ENCODE measurements around the gene GLRX3.
"Not testable (repeated sequence)": the region's sequence is repeated elsewhere in the genome, so short reads cannot be mapped to it uniquely, and the experiment has no call there.

GLRX3 gene

DNA sequence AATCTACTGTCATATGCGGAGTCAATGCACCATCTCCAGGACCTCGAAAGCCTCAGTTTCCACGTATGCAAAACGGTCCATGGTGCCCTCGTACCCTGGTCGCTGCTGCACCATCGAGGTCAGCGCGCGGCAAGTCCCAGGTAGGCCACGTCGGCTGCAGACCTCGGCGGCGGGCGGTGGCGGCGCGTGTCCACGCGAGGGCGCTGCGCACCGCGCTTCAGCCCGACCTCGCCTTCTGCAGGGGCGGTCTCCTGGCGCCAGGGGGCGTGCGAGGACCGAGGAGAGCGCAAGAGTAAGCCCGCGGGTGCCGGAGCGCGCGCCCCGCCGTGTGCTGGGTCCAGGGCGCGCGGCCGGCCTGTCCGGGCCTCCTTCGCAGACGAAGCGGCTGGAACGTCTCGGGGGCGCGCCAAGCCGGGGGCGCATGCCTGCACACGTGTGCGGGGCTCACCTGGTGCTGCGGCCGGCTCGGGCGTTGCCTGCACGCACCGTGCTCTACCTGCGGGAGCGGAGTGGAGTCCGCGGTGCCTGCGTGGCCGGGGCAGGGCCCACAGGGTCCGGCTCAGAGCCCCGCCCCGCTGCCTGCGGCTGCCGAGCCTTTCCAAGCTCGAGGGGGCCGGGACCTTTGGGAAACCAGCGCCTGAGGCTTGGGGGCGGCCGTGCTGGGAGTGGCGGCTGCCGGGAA lies 54.0 kb downstream of the GLRX3 start:
- DNase-seq = peak; percentile 85 to 96 (median 92)

DNA sequence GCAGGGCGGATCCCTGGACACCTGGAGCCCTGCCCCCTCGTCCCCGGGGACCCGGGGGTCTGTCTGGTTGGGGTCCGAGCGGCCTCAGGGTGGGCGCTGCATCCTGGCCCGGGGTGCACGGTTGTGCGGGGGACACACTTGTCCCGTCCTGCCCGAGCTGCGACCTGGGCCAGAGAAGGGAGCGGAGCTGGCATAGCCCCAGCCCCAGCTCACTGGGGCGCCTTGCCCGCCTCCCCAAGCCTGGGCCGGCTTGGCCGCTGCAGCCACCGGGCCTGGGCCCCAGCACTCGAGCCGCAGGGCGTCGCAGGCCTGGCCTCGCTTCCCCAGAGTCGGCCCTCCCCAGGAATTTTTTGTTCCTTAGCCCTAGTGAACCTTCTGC lies 54.5 kb downstream of the GLRX3 start:
- DNase-seq = no peak

DNA sequence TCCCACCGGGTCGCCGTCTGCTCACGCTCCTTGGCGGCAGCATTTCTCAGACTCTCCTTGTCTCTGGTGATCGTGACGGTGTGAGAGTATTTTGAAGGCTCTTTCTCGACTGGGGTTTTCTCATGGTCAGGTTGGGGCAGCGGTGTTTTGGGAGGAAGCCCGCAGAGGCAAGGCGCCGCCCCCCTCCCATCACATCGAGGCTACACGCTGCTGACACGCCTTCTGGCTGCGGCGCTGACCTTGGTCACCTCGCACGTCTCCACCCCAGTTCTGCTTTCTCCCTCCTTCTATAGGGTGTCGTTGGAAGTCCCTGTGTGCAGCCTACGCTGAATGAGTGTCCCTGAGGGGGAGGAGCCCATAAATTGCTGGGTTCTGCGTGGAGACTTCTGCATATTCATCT lies 55.2 kb downstream of the GLRX3 start:
- DNase-seq = peak in 2 of 4 experiments; percentile 10 to 36

DNA sequence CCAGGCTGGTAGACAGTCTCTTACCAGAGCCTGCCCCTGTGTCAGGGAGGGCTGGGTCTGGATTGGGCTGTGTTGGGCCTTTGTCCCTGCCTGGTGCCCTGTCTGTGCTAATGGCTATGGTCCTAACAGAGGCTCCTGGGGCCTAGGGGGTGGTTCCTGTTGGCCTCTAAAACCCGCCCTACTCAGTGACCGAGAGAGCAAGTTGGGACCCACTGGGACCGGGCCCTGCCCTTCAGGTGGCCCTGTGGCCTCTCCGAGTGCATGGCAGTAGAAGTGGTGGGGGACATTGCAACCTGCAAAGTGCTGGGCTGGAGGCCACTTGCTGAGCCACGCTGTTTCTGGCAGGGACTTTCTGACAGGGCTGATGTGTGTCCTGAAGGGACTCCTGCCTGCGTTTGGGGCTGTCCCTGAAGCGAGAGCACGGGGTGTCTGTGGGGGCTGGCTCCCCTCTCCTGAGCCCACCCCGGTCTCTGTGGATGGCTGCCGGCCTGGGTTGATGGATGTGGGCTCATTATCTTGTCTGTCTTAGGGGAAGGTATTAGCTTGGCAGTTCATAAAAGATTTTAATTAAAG lies 56.2 kb downstream of the GLRX3 start:
- no peak for DNase-seq

DNA sequence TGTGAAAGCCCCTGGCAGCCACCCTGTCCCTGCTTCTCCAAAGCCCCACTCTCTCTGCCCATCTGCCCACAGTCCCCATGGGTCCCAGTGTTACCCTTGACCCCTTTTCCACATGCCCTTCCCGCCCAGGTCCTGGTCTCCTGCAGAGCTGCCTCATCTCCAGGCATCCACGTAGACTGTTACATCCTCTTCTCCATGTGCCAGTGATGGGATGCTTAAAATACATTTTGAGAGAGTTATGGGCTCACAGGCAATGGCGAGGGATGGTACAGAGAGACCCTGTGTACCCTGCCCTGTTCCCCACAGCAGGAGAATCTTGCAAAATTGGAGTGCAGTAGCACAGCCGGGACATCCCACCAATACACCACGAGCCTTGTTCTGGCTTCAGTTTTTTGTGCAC lies 56.8 kb downstream of the GLRX3 start:
- no peak for DNase-seq

DNA sequence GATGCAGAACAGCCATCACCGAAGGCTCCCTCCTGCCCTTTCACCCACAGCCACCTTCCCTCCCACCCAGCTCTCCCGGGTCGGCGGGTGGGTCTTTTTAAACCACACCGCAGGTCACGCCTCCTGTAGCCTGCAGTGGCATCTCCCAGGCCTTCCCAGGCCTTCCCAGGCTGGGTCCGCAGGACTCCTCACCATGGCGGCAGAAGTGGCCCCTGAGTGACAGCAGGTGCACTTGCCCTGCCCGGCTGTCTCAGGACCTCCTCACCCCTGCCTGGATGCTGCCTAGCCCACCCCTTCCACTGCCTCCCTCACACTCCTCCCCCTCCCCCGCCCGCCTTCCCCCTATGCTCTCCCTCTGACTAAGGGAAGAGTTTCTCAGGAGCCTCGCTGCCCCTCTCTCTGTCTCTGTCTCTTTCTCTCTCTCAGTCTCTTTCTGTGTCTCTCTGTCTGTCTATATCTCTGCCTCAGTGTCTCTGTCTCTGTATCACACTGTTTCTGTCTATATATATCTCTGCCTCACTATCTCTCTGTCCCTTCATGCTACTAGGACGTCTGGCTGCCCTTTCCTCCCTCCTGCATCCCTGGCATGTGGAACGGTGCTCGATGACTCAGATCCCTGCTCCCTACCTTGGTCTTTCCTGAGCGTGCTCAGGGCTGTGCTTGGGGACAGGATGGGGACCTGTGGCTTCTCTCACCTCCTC lies 57.5 kb downstream of the GLRX3 start:
- DNase-seq = no peak

DNA sequence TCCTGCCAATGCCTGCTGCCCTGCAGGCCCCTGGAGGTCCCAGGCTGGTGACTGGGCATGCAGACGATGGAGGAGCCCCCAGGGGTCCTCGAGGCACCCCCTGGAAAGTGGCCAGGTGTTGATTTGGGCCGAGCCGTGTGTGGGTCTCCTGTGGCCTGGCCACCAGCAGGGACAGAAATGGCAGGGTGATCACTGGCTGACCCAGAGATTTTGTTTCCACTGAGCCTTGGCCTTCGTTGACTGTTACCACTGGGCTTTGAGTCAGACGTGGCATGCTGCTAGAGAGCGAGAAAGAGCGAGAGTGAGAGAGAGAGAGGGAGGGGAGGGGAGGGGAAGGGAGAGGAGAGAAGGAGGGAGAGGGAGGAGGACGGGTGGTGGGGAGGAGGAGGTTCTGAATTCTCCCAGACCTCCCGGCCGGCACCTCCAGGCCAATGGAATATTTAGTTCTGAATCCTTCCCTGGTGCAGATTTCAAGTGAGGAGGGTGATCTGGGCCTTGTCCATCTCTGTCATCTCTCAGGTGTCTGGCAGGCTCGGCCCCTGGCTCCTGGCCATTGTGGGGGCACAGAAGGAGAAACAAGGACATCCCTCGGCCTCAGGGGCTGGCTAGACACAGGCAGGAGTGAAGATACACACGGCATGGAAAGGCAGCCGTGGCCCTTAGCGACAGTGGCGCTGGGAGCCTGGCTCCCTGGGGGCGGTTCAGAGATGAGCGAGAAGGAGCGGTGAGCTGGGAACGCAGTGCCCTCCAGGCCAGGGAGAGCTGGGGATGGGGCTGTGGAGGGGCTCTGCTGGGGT lies 58.2 kb downstream of the GLRX3 start:
- no peak for DNase-seq

DNA sequence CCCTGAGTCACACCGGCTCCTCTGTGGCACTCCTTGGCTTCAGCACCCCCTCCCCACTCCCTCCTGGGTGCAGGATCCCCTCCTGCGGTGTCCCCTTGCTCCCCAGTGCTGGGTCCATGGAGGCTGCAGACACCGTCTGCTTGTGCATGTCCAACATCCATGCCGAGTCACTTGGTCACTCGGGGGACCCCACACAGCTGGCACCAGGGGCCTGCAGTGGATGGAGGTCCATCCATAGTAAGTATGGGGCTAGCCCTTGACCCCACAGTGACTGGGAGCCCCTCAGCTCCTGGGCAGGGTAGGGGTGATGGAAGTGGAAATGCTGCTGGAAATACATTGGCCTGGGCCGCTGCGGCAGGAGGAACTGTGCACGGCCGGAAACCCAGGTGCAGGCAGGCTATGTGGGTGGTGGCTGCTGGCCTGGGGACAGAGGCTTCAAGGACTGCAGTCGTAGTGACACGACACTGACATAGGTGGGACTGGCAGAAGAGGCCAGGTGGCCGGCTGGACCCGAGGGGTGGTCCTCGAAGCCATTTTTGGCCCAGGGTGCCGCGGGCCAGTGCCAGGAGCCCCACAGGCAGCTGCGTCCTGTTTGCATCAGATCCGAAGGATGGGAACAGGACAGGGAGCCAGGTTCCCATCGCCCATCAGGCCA lies 58.9 kb downstream of the GLRX3 start:
- DNase-seq = no peak

DNA sequence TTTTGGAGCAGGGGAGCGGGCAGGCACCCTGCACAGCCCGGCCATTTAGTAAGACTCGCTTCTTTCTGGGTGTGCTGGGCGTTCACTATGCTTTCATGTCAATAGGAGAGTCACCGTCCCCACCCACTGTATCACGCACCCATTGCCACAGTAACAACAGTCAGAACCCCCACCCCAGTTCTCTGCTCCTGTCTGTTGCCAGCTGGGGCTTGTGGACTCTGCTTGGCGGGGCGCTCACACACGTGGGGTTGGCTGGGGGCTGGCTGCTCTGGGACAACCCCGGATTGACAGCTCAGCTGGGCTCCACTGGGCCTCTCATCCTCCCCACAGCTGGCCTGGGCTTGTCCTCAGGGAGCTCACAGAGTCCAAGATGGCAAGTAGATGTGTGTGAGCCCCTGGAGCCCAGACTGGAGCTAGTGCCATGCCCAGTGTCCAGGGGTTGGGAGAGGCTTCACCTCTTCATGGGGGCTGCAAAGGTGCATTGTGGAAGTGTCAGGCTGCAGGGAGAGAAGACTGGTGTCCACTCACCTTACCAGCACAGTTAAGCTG lies 59.6 kb downstream of the GLRX3 start:
- DNase-seq = no peak

DNA sequence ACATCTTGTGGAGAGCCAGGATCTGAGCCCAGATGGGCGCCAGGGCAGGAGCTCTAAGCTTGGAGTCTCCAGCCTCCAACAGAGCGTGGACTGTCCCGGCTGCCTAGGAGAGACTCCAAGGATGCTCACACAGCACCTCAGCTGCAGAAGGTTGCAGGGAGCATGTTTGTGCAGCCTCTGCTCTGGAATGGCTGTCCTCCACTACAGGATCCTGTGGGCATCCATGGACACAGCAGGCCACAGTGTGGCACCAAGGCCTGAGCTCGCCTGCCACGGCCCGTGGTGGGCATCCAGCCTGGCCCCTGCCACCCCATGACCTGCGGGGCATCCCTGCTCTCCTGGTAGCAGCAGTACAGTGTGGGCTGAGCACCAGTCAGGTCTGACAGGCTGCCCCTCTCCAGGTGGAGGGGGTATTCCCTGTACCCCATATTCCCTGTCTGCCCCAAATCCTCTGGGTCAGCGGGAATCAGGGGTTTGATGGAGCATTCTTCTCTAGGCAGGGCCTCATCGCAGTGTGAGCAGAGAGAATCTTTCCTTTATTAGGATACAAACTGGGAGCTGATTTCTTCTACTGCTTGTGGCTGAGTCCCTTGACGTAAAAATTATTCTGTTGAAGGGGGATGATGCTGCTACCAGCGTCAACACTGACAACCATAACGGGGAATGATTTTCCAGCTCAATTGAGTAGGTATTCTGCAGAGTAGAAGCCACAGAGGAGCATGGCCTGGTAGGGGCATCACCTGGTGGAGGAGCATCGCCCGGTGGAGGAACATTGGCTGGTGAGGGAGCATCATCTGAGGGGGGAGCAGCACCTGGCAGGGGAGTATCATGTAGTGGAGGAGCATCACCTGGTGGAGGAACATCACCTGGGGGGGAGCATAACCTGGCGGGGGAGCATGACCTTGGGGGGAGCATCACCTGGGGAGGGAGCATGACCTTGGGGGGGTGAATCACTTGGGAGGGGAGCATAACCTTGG lies 60.6 kb downstream of the GLRX3 start:
- DNase-seq = no peak

DNA sequence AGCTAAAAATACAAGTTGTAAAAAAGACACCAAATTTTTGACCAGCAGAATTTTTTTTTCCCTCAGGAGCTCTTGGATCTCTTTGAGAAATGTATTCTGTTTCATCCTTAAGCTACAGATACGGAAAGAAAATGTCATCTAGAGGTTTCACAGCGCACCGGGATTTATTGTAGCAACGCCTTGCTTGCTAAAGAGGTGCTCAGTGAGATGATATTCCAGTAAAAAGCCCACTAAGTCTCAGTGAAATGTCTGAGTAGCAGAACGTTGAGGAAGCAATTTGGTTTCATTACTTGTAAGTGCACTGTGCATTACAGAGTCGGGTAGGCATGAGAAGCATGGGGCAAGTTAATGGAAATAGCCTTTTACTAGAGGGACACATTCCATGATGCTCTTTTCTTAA lies 62.5 kb downstream of the GLRX3 start:
- no peak for DNase-seq

DNA sequence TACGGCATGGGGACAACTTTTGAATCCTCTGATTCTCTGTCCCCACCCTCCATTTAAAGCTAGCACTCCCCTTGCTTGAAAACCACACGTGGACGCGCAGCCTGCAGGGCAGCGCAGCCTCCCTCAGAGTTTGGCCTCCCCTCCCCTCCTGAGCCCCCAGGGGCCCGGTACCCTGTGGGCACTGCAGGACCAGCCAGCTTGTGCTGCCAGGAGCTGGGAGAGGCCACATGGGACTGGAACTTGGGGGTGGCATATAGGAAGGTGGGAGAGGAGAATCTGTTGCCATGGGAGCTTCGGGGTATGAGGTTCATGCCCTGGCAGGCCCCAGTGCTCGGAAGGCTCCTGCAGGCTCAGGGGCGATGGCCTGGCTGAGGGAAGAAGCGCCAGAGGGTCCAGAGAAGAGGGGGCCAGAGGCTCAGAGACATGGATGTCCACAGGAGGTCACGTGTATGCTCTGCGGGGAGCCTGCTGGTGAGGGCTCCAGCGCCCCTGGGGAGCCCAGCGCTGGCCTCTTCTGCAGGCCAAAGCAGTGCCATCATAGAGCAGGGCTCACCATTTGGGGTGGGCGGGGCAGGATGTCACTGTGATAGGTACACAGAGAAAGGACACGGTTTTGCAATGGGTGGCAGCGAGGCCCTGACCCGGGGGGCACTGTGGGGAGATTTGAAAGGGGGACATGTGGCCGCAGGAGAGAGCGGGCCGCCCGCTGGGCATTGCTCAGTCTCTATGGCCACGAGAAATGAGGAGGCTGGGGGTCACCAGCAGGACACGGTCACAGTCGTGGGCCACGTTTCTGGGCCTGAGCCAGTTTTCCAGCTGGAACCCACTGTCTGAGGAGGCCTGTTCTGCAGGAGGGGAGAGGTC lies 64.2 kb downstream of the GLRX3 start:
- DNase-seq = no peak

DNA sequence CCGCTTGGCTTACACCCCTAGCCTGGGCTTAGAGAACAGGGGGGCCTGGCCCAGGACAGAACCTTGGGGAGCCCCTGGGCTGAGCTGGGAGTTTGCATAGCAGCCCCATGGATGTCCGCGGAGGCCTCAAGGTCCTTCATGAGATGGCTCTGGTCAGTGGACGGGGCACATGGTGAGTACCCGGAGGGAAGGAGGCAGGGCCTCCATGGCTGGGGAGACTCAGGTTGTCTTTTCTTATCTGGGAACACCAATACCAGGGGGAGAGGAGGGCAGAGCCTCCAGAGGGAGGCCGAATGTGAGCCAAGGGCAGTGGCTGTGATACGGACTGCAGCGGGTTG lies 64.8 kb downstream of the GLRX3 start:
- no peak for DNase-seq

DNA sequence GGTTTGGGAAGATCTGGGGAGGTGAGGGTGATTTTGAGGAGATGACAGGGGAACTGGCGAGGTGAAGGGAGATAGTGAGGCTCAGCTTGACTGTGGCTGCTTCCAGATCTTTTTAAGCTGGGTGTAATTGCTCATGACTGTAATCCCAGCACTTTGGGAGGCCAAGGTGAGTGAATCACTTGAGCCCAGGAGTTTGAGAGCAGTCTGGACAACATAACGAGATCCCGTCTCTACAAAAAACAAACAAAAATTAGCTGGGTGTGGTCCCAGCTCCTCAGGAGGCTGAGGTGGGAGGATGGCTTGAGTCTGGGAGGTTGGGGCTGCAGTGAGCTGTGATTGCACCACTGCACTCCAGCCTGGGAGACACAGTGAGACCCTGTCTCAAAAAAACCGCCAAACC lies 66.0 kb downstream of the GLRX3 start:
- not testable (repeated sequence) for DNase-seq

DNA sequence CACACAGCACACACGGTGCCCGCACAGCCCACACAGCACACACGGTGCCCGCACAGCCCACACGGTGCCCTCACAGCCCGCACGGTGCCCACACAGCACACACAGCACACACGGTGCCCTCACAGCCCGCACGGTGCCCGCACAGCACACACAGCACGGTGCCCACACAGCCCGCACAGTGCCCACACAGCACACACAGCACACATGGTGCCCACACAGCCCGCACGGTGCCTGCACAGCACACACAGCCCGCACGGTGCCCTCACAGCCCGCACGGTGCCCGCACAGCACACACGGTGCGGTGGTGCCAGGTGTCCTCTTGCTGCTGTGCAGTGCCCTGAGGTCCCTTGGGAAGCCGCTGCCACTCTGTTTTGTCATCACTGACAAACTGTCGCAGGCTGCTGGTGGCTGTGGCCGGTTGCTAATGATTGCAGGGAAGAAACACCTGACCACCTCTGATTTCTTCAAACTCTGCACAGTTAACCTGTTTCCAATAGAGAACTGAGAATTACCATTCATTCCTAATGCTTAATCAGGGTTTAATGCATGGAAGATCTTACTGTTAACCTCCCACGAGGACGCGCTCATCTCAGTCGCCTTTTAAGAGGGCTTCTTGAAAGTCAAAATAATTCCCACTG lies 66.9 kb downstream of the GLRX3 start:
- no peak for DNase-seq

DNA sequence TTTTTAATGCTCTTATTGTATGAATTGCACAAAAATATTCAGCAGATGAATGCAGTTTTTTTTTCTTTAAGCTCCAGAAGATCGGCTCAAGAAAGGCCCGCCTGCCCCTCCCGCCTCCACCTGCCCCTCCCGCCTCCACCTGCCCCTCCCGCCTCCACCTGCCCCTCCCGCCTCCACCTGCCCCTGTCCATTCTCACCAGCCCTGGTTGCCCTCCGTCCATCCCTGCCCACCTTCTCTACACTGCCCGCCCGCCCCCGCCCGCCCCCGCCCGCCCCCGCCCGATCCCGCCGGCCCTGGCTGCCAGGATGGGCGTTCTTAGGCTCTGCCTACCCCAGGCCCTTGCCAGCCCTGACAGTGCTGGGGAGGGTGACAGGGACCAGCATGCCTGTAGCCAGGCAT lies 67.4 kb downstream of the GLRX3 start:
- DNase-seq = no peak

DNA sequence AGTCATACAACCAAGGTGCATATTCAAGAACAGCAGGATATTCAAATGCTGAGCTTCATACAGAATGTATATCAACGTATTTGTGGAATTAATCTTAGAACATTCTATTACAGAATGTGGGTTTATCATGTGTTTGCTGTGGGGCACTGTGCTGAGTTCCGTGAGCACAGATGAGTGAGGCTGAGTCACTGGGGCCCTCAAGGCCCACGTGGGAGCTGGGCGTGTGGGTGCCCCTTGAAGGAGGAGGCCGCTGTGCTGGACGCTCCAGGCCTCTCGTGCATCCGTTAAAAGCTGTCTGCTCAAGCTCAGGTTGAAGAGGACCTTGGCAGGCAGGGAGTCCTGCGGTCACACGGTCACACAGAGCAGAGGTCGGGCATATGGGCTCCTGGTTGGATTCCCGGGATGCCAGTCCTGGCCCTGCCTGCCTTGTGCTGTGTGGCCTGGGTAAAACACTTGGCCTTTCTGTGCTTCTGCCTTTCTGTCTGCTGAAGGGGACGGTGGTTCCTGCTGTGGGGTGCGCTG lies 70.1 kb downstream of the GLRX3 start:
- DNase-seq = no peak

DNA sequence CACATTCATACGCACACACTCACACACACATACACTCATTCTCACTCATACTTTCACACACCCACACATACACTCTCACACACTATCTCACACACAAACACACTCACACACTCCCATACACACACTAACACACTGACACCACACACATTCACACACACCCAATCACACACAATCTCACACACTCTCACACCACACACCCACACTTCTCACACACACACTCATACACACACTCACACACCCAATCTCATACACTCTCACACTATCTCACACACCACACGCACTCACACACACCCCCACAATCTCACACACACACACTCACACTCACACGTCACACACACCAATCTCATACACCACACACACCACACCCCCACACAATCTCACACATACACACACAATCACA lies 71.0 kb downstream of the GLRX3 start:
- no peak for DNase-seq

DNA sequence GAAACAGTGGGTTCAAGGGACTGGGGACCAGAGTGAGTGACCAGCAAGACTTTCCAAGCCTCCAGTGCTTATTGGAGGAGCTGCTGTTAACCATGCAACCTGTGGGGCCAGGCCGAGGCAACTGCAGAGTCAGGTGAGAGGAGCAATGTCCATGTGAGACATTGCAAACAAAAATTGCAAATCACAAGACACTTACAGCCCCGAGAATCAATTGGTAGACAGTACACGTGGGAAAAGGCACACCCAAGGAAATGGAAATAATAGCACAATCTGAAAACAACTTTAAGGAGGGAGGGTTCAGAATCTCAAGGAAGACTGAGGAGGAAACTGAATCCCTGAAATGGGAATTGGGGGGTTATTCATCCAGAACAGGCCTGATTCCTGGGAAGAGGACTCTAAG lies 72.6 kb downstream of the GLRX3 start:
- no peak for DNase-seq

DNA sequence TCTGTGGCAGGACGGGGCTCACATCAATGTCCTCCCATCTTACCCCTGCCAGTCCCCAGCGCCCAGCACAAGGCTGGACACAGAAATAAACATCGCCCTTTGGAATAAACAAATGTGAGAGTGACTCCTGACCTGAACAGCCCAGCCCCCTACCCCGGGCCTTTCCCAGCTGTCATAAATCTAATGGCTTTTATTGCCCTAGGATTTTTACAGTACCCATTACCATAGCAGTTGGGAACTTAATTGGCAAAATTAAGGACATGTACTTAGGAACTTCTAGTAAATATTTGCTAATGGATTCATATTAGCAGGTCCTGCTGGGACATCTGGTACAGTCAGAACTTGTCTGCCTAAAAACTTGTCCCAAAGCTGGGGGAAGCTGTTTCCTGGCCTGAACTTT lies 76.6 kb downstream of the GLRX3 start:
- no peak for DNase-seq
